Gastroesophageal sphincter (tissue), 3 donors: Measurements from ENCODE around the gene CGB1.

Source experiments
- EP300 ChIP-seq: sonication (generic); formaldehyde crosslinking; IDR thresholded peaks from one replicate; pipeline ENCODE4 v1.6.1; 2017; ENCODE audit warnings: antibody characterized with exemption, mild to moderate bottlenecking
- POLR2A ChIP-seq, 2 donors: fragments of 450-650 bp; IDR thresholded peaks; one replicate each; pipeline ENCODE4 v1.6.1; 2017; ENCODE audit warnings: antibody characterized with exemption in 2 of 2, mild to moderate bottlenecking in 2 of 2, moderate library complexity in 1 of 2
- TF ChIP-seq, protein P1 (sequence below), 4 experiments: fragments of 200-600 bp in 2 of 4; fragments of 450-650 bp in 2 of 4; sonication (generic) in 1 of 4; IDR thresholded peaks; one replicate each; pipeline ENCODE4 v1.5.1; 2017 to 2019; ENCODE audit warnings: antibody characterized with exemption in 4 of 4, mild to moderate bottlenecking in 2 of 4, moderate library complexity in 2 of 4

GRCh38 chr19:48986211-48986610, 50.5 kb downstream of the CGB1 start:
- TF ChIP-seq POLR2A (IDR thresholded peaks at IDR 0.05) = no peak
- TF ChIP-seq, protein P1, sequence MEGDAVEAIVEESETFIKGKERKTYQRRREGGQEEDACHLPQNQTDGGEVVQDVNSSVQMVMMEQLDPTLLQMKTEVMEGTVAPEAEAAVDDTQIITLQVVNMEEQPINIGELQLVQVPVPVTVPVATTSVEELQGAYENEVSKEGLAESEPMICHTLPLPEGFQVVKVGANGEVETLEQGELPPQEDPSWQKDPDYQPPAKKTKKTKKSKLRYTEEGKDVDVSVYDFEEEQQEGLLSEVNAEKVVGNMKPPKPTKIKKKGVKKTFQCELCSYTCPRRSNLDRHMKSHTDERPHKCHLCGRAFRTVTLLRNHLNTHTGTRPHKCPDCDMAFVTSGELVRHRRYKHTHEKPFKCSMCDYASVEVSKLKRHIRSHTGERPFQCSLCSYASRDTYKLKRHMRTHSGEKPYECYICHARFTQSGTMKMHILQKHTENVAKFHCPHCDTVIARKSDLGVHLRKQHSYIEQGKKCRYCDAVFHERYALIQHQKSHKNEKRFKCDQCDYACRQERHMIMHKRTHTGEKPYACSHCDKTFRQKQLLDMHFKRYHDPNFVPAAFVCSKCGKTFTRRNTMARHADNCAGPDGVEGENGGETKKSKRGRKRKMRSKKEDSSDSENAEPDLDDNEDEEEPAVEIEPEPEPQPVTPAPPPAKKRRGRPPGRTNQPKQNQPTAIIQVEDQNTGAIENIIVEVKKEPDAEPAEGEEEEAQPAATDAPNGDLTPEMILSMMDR (IDR thresholded peaks at IDR 0.05) = no peak
- no peak for TF ChIP-seq EP300
